ENCODE measurements around the gene SPINT1. TPM values are rescaled to one million over a fixed set of nuclear protein-coding genes. Genes with fewer than 3 reads are reported as not detected.

SPINT1 gene
- total RNA-seq, 1 donor from 2014 or later = 76.5 TPM

GRCh38 chr15:40847223-40847961 lies 3.5 kb downstream of the SPINT1 start:
- peak; percentile 89 for DNase-seq
- H3K27ac ChIP-seq = peak overlapping the region; percentile 83
- H3K27me3 ChIP-seq (ENCODE audit: low read depth) = peaks cover 16% of the 10 kb centered on the region
- intact Hi-C loops (cut with DNase I) = no loop called here
- peaks cover 13% of the 10 kb centered on the region for H3K36me3 ChIP-seq
- no peak for TF ChIP-seq CTCF (IDR thresholded peaks at IDR 0.05)
- H3K4me3 ChIP-seq = peak overlapping the region; percentile 71
- no peaks in the 10 kb centered on the region for H3K9me3 ChIP-seq
- peaks cover 45% of the 10 kb centered on the region for H3K4me1 ChIP-seq
- ATAC-seq = peak; percentile 76 to 89

GRCh38 chr15:40850576-40851112 lies 6.8 kb downstream of the SPINT1 start:
- no peak overlapping the region for H3K27ac ChIP-seq
- intact Hi-C loops (cut with DNase I) = no loop called here
- DNase-seq (no peak), ATAC-seq (no peak)
- peaks cover 28% of the 10 kb centered on the region for H3K4me1 ChIP-seq
- H3K9me3 ChIP-seq = no peaks in the 10 kb centered on the region
- no peak for TF ChIP-seq CTCF (IDR thresholded peaks at IDR 0.05)
- peaks cover 1% of the 10 kb centered on the region for H3K27me3 ChIP-seq (ENCODE audit: low read depth)
- no peak overlapping the region for H3K4me3 ChIP-seq
- peaks cover 42% of the 10 kb centered on the region for H3K36me3 ChIP-seq

- intact Hi-C loops (cut with DNase I) = no loop called here
- no peak for DNase-seq
These were observed 8.7 kb downstream of the SPINT1 start for GRCh38 chr15:40852529-40852928.

GRCh38 chr15:40853241-40853890 lies 9.5 kb downstream of the SPINT1 start:
- Histone ChIP-seq H3K4me1 (peaks cover 16% of the 10 kb centered on the region), H3K36me3 (peaks cover 59% of the 10 kb centered on the region), H3K27me3 (ENCODE audit: low read depth) (no peaks in the 10 kb centered on the region), H3K27ac (no peak overlapping the region), H3K4me3 (no peak overlapping the region), H3K9me3 (no peaks in the 10 kb centered on the region)
- no peak for DNase-seq
- no peak for ATAC-seq
- no peak for TF ChIP-seq CTCF (IDR thresholded peaks at IDR 0.05)
- intact Hi-C loops (cut with DNase I) = no loop called here

More at GRCh38 chr15:40852529-40852928, 8.7 kb downstream of the SPINT1 start:
- H3K9me3 ChIP-seq = no peaks in the 10 kb centered on the region
- peaks cover 18% of the 10 kb centered on the region for H3K4me1 ChIP-seq
- no peaks in the 10 kb centered on the region for H3K27me3 ChIP-seq (ENCODE audit: low read depth)
- H3K4me3 ChIP-seq = no peak overlapping the region
- H3K27ac ChIP-seq = no peak overlapping the region
- H3K36me3 ChIP-seq = peaks cover 59% of the 10 kb centered on the region
- no peak for ATAC-seq
- TF ChIP-seq CTCF (IDR thresholded peaks at IDR 0.05) = no peak

GRCh38 chr15:40854161-40854560 lies 10.3 kb downstream of the SPINT1 start:
- H3K36me3 ChIP-seq = peaks cover 59% of the 10 kb centered on the region
- H3K4me1 ChIP-seq = peaks cover 18% of the 10 kb centered on the region
- intact Hi-C loops (cut with DNase I) = no loop called here
- no peak for DNase-seq
- no peaks in the 10 kb centered on the region for H3K27me3 ChIP-seq (ENCODE audit: low read depth)
- no peak for TF ChIP-seq CTCF (IDR thresholded peaks at IDR 0.05)
- ATAC-seq = no peak
- H3K9me3 ChIP-seq = no peaks in the 10 kb centered on the region
- H3K4me3 ChIP-seq = no peak overlapping the region
- no peak overlapping the region for H3K27ac ChIP-seq
